HG03457 (cell line): ENCODE measurements around the gene UBA1.
"Not testable (repeated sequence)": the region's sequence is repeated elsewhere in the genome, so short reads cannot be mapped to it uniquely, and the experiment has no call there.

Experiments used
- ATAC-seq: cut with Tn5 transposase; IDR thresholded peaks from one replicate; pipeline ENCODE4 v1.9.1; 2021; ENCODE audit warnings: moderate number of reproducible peaks; ENCODE audit not compliant: unreplicated experiment

Gene UBA1

GRCh38 chrX:47247999-47248320 lies 54.3 kb downstream of the UBA1 start:
- ATAC-seq: no peak

GRCh38 chrX:47248576-47248975 lies 54.9 kb downstream of the UBA1 start:
- ATAC-seq: no peak

GRCh38 chrX:47250017-47250347 lies 56.4 kb downstream of the UBA1 start:
- no peak for ATAC-seq

GRCh38 chrX:47257620-47258019 lies 64.0 kb downstream of the UBA1 start:
- not testable (repeated sequence) for ATAC-seq
